Right forelimb (tissue), 1 donor: ENCODE data around the gene SCGB1D1.

Experiments
- DNase-seq: peaks from one replicate; pipeline ENCODE4 v3.0.0-alpha.2; 2018

The SCGB1D1 gene

DNA sequence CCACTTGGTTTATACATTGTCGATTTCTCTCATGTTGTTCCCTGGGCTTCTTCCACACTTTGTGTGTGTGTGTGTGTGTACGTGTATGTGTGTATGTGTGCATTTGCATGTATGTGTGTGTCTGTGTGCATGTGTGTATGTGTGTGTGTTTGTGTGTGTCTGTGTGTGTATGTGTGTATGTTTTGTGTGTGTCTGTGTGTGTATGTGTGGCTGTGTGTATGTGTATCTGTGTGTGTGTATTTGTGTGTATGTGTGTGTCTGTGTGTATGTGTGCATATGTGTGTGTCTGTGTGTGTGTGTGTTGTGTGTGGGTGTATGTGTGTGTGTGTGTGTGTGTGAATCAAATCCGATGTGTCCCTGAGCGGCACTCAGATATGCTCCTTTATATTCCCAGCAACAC is 47.5 kb downstream of the SCGB1D1 start:
- no peak for DNase-seq

DNA sequence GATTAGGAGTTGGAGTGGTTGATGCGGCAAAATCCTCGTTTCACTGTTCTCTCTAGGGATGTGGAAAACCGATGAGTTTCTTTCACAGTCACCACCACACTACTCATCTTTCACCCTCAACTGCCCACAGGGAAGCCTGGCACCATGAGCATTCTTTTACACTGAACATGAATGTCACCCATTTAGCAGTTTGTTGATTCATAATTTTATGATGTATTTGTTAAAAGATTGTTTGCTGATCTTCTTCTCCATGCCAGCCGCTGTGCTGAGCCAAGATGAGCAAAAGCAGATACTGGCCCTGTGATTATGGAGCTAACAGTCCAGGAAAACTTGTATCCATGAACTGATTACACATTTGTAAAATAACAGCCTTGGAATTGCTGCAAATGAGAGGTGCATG is 48.1 kb downstream of the SCGB1D1 start:
- DNase-seq: no peak

DNA sequence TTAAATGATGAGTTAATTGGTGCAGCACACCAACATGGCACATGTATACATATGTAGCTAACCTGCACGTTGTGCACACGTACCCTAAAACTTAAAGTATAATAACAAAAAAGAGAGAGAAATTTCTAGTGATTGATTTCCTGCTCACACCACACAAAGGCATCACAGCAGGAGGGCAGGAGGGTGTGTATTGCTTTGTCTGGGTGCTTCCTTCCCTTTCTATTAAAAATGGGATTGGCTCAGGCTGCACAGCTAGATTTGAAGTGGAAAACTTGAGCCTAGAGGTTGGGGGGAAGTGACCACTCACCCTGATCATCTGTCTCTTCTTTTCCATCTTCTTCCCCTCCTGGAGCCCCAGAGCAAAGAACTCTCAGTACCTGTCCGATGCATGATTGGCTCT is 51.1 kb downstream of the SCGB1D1 start:
- DNase-seq: no peak

DNA sequence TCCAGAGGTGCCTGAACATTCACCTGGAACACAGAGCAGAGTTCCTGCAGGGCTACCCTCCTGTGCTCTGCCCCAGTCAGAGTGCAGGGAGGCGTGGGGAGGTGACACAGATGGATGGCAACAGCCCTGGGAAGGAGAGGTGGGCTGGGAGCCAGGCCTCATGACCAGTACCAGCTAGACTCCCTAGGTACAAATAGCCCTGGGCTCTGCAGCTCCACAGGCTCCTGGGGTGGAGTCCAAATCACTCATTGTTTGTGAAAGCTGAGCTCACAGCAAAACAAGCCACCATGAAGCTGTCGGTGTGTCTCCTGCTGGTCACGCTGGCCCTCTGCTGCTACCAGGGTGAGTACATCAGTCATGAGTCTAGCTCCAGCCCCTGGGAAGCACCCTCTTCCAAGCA is 52.0 kb downstream of the SCGB1D1 start, which contains the start of gene SCGB1D2:
SCGB1D2 (plus strand) TSS at position 219 of the 400 bp plus-strand sequence; CDS start at position 288, 69 bp downstream.
- no peak for DNase-seq
